Mucosa of descending colon (tissue), 3 donors: Measurements from ENCODE around the gene MS4A14. TPM values are rescaled to one million over a fixed set of nuclear protein-coding genes. Genes with fewer than 3 reads are reported as not detected.
A peak's percentile ranks its signal among the peaks of the same experiment; 100 is the strongest.

Source experiments
- ATAC-seq: fragments of 200-7000 bp; cut with Tn5 transposase; one replicate; pipeline ENCODE4 v1.9.1; 2020; ENCODE audit warnings: mild to moderate bottlenecking, moderate library complexity
- DNase-seq, 3 donors: peaks; one replicate each; pipeline ENCODE4 v3.0.0-alpha.2; 2020
- H3K36me3 ChIP-seq: fragments of 200-600 bp; one replicate; pipeline ENCODE4 v1.8.0; 2021; ENCODE audit warnings: low read depth, mild to moderate bottlenecking
- H3K4me1 ChIP-seq: fragments of 200-600 bp; one replicate; pipeline ENCODE4 v1.8.0; 2021; ENCODE audit warnings: low read depth, mild to moderate bottlenecking
- H3K4me3 ChIP-seq: fragments of 200-600 bp; one replicate; pipeline ENCODE4 v1.8.0; 2021; ENCODE audit warnings: mild to moderate bottlenecking
- H3K9me3 ChIP-seq: fragments of 200-600 bp; one replicate; pipeline ENCODE4 v1.8.0; 2021; ENCODE audit warnings: mild to moderate bottlenecking
- CTCF ChIP-seq: fragments of 200-600 bp; IDR thresholded peaks from one replicate; pipeline ENCODE4 v1.8.0; 2022; ENCODE audit warnings: antibody characterized with exemption, mild to moderate bottlenecking
- intact Hi-C, 2 donors: fragments of 100-400 bp; cut with DNase I in 1 of 2; cut with micrococcal nuclease in 1 of 2; formaldehyde crosslinking; loops; one replicate each; pipeline versions ENCODE4 v1.11.0 to v1.11.1; 2022; cut with DNase I, micrococcal nuclease
- total RNA-seq, 3 donors: library from RNA; stranded (reverse); fragmentation: NEBNext Ultra II Directional in 2 of 3; extraction: Animal tissue kit (Norgen Biotek cat#: 25700) in 2 of 3; gene quantifications; one replicate each; pipeline versions ENCODE4 v1.2.1 to v1.2.4, GENCODE V29; 2021 to 2023
- donor health status: DM: no; HTN: no; CAD: no; lungs with moderate emphysema.
- donor health status: DM: no; HTN: no; CAD: no.
- donor health status: DM: no; HTN: yes; CAD: no.

Gene MS4A14
- total RNA-seq, 3 donors from 2014 or later = 0.41 to 1.1 (median 0.98) TPM

- intact Hi-C loops = no loop called here
- no peak for TF ChIP-seq CTCF
- DNase-seq = no peak
- ATAC-seq = no peak
- no peaks in the 10 kb centered on the region for H3K36me3 ChIP-seq
- H3K4me1 ChIP-seq = no peaks in the 10 kb centered on the region
- no peaks in the 10 kb centered on the region for H3K9me3 ChIP-seq
- H3K4me3 ChIP-seq = no peak overlapping the region
These were observed 58.0 kb downstream of the MS4A14 start for GRCh38 chr11:60454212-60454611.

- intact Hi-C loops = no loop called here
- DNase-seq = no peak
- ATAC-seq = peak; percentile 78
These were observed 59.3 kb downstream of the MS4A14 start, which contains the start of gene MS4A1 for GRCh38 chr11:60455531-60456042. Gene MS4A1 (plus strand): TSS chr11:60455847. CDS start chr11:60462375, 6,528 bp downstream.

GRCh38 chr11:60457576-60457975, 61.3 kb downstream of the MS4A14 start:
- no peak for DNase-seq

More at GRCh38 chr11:60455531-60456042, 59.3 kb downstream of the MS4A14 start, which contains the start of gene MS4A1:
- Histone ChIP-seq H3K9me3 (no peaks in the 10 kb centered on the region), H3K4me3 (no peak within 1 kb of the TSS), H3K36me3 (no peaks in the 10 kb centered on the region), H3K4me1 (no peaks in the 10 kb centered on the region)
- TF ChIP-seq CTCF = no peak

GRCh38 chr11:60459345-60459744, 63.1 kb downstream of the MS4A14 start:
- no peak for TF ChIP-seq CTCF
- no peak overlapping the region for H3K4me3 ChIP-seq
- H3K9me3 ChIP-seq = no peaks in the 10 kb centered on the region
- DNase-seq = no peak
- ATAC-seq = no peak
- H3K36me3 ChIP-seq = no peaks in the 10 kb centered on the region
- intact Hi-C loops = no loop called here
- no peaks in the 10 kb centered on the region for H3K4me1 ChIP-seq

More at GRCh38 chr11:60457576-60457975, 61.3 kb downstream of the MS4A14 start:
- intact Hi-C loops = no loop called here
- Histone ChIP-seq H3K4me1 (no peaks in the 10 kb centered on the region), H3K4me3 (no peak overlapping the region), H3K36me3 (no peaks in the 10 kb centered on the region), H3K9me3 (no peaks in the 10 kb centered on the region)
- peak; percentile 41 for ATAC-seq
- no peak for TF ChIP-seq CTCF

Other genes starting within 250 kb of the MS4A14 start
- 10 to 100 TPM; 21.0 to 87.2 (median 85.8) TPM for gene MS4A6A, start 213.4 kb upstream of the MS4A14 start, total RNA-seq
- 1 to 10 TPM; 1.3 to 6.6 (median 1.7) TPM for gene MS4A4E, start 153.3 kb upstream of the MS4A14 start, total RNA-seq
- gene MS4A4A, start 115.8 kb upstream of the MS4A14 start, total RNA-seq = 10 to 100 TPM in 2 of 3 donors, 1 to 10 TPM in 1; 4.0 to 31.9 (median 20.2) TPM
- gene MS4A6E, start 69.2 kb upstream of the MS4A14 start, total RNA-seq = not detected
- gene MS4A7, start 17.9 kb upstream of the MS4A14 start, total RNA-seq = 10 to 100 TPM in 2 of 3 donors, 1 to 10 TPM in 1; 9.3 to 28.6 (median 28.1) TPM
- not detected for gene MS4A5, start 33.1 kb downstream of the MS4A14 start, total RNA-seq
- 1 to 10 TPM in 2 of 3 donors, not detected in 1; 1.1 to 2.2 TPM for gene MS4A1, start 59.4 kb downstream of the MS4A14 start, total RNA-seq
- 1,000 to 10,000 TPM in 1 of 3 donors, 100 to 1,000 TPM in 2; 411 to 1,262 (median 644) TPM for gene MS4A12, start 96.3 kb downstream of the MS4A14 start, total RNA-seq
- gene MS4A13, start 118.9 kb downstream of the MS4A14 start, total RNA-seq = not detected